GM12891 (cell line): ENCODE measurements around the gene ABHD4.

Source experiments
- POLR2A ChIP-seq: IDR thresholded peaks from 2 replicates; pipeline ENCODE4 v1.6.1; 2011; ENCODE audit warnings: low read depth, low read length, control low read depth
- TAF1 ChIP-seq: IDR thresholded peaks from 2 replicates; pipeline ENCODE4 v1.6.1; 2011; ENCODE audit warnings: low read depth, low read length, control low read depth

DNA sequence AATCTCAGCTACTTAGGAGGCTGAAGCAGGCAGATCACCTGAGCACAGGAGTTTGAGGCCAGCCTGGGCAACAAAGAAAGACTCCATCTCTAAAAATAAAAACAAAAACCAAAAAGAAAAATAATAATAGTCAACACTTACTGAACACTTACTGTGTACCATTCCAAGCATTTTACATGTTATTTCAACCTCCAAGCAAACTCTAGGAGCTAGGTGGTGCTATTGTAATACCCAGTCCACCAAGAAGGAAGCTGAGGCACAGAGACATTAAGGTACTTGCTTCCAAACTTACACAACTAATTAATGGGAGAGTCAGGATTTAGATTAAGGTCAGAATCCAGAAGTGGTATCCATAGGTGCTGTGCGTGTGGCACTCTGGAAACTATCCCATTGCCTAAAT is 59.8 kb downstream of the ABHD4 start:
- TF ChIP-seq TAF1, result no peak
- no peak for TF ChIP-seq POLR2A
